Measurements from ENCODE around the gene MYO1D. TPM values are rescaled to one million over a fixed set of nuclear protein-coding genes. Genes with fewer than 3 reads are reported as not detected.

Gene MYO1D
- total and polyA plus RNA-seq, 2 donors (not counting 1 experiment from before 2014, with no cell fraction given): 5.4 to 26.7 TPM

DNA sequence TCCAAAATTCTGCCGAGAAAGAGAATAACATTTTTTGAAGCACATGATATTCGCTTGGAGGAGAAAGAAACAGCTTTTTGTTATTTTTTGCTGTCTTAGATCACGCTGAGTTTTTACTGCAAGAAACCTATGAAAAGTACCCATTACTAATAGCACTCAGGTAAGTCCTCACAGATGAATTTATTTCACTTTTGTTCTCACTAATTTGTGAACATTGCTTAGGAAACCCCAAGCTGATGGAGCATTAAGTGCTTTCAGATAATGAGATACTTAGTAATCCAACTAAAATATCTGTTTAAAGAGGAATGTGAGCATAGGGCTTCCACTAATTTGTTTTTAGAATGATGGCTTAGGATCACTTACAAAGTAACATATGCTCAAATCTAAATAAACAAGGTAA is 45.7 kb downstream of the MYO1D start:
- no peak overlapping the region for H3K27ac ChIP-seq (ENCODE audit: low read length in 2 of 2)
- no peaks in the 10 kb centered on the region for H3K9me3 ChIP-seq (ENCODE audit: control extremely low read depth in 1 of 3, control insufficient read depth in 2 of 3, insufficient read depth in 1 of 3, low read length in 2 of 3)
- ChIA-PET POLR2A (no interaction called here), CTCF (interaction anchor here (1.1 to 5.7 kb wide), 2 partner anchors 12 to 45 kb away, joined by 3 to 33 read pairs; partner anchors contain the start of gene MYO1D)
- no peak for DNase-seq
- Mint-ChIP-seq H3K9me3 (ENCODE audit: insufficient read depth) (no peaks in the 10 kb centered on the region), H3K4me3 (no peak overlapping the region), H3K4me1 (peaks cover 57% of the 10 kb centered on the region), H3K27ac (no peak overlapping the region), H3K27me3 (no peaks in the 10 kb centered on the region)
- no peaks in the 10 kb centered on the region for H4K20me1 ChIP-seq (ENCODE audit: control insufficient read depth, insufficient read depth, low read length, poor library complexity, severe bottlenecking)
- no peak for ATAC-seq (ENCODE audit: low read depth)
- intact Hi-C loops (cut with micrococcal nuclease): no loop called here
- H3K4me3 ChIP-seq (ENCODE audit: control extremely low read depth in 1 of 5, extremely low read depth in 1 of 5, insufficient read depth in 1 of 5, low read depth in 2 of 5, low read length in 4 of 5): no peak overlapping the region
- peaks cover 15 to 27% of the 10 kb centered on the region in 2 donors for H3K4me1 ChIP-seq (ENCODE audit: control insufficient read depth in 2 of 2, insufficient read depth in 2 of 2, low read length in 2 of 2)
- no peak overlapping the region for H3K9ac ChIP-seq (ENCODE audit: low read length)
- no peak for TF ChIP-seq EZH2 (IDR thresholded peaks at IDR 0.05; ENCODE audit: borderline replicate concordance, insufficient read depth, low read depth, low read length, poor library complexity, severe bottlenecking)
- TF ChIP-seq, protein P1, sequence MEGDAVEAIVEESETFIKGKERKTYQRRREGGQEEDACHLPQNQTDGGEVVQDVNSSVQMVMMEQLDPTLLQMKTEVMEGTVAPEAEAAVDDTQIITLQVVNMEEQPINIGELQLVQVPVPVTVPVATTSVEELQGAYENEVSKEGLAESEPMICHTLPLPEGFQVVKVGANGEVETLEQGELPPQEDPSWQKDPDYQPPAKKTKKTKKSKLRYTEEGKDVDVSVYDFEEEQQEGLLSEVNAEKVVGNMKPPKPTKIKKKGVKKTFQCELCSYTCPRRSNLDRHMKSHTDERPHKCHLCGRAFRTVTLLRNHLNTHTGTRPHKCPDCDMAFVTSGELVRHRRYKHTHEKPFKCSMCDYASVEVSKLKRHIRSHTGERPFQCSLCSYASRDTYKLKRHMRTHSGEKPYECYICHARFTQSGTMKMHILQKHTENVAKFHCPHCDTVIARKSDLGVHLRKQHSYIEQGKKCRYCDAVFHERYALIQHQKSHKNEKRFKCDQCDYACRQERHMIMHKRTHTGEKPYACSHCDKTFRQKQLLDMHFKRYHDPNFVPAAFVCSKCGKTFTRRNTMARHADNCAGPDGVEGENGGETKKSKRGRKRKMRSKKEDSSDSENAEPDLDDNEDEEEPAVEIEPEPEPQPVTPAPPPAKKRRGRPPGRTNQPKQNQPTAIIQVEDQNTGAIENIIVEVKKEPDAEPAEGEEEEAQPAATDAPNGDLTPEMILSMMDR (IDR thresholded peaks at IDR 0.05): no peak
- peaks cover 3% of the 10 kb centered on the region for H3K79me2 ChIP-seq (ENCODE audit: control insufficient read depth, insufficient read depth, low read length)
- H3K4me2 ChIP-seq (replicated peaks; ENCODE audit: low read depth, low read length, poor library complexity, severe bottlenecking): no peak overlapping the region
- no CpG with 5 or more reads among the region's 3 CpGs for WGBS (ENCODE audit: insufficient coverage)
- H3K27me3 ChIP-seq (replicated peaks in 1 of 4; ENCODE audit: control extremely low read depth in 1 of 4, control insufficient read depth in 3 of 4, insufficient read depth in 4 of 4, low read length in 3 of 4): no peaks in the 10 kb centered on the region
- no peak overlapping the region for H2AFZ ChIP-seq (ENCODE audit: insufficient read depth, low read depth, low read length, poor library complexity, severe bottlenecking)
- no peaks in the 10 kb centered on the region for H3K36me3 ChIP-seq (replicated peaks in 1 of 2; ENCODE audit: control extremely low read depth in 1 of 2, control insufficient read depth in 1 of 2, extremely low read depth in 1 of 2, insufficient read depth in 2 of 2, low read length in 1 of 2)

DNA sequence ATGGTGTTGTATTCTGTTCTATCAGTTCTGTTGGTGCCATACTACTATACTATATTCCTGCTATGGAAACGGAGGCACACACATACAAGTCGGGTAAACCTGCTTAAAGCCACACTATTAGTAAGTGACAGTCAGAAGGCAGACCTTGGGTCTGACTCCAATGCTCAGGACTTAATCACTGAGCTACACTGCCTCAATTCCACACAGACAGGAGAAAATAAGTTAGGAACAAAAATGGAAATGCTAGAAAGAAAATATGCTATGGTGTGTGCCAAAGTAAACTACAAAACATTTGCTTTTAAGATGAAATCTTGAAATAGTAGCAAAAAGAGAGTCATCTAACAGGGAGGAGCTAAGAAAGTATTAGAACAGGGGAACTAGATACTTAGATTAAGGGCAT is 48.1 kb downstream of the MYO1D start:
- ChIA-PET CTCF (interaction anchor here (0.6 to 5.7 kb wide), 6 partner anchors 26 to 406 kb away, joined by 3 to 33 read pairs (median 4); partner anchors contain the start of gene MYO1D), POLR2A (interaction anchor here (1.8 kb wide), 1 partner anchor 49 kb away, joined by 4 read pairs; the partner anchor contains the start of gene MYO1D)
- Histone ChIP-seq H3K79me2 (ENCODE audit: control insufficient read depth, insufficient read depth, low read length) (peaks cover 3% of the 10 kb centered on the region), H3K9ac (ENCODE audit: low read length) (peak overlapping the region; percentile 20), H2AFZ (ENCODE audit: insufficient read depth, low read depth, low read length, poor library complexity, severe bottlenecking) (no peak overlapping the region), H3K4me2 (replicated peaks; ENCODE audit: low read depth, low read length, poor library complexity, severe bottlenecking) (peak overlapping the region; percentile 39), H3K9me3 (ENCODE audit: control extremely low read depth in 1 of 3, control insufficient read depth in 2 of 3, insufficient read depth in 1 of 3, low read length in 2 of 3) (no peaks in the 10 kb centered on the region), H3K4me3 (ENCODE audit: control extremely low read depth in 1 of 5, extremely low read depth in 1 of 5, insufficient read depth in 1 of 5, low read depth in 2 of 5, low read length in 4 of 5) (no peak overlapping the region), H3K27me3 (replicated peaks in 1 of 4; ENCODE audit: control extremely low read depth in 1 of 4, control insufficient read depth in 3 of 4, insufficient read depth in 4 of 4, low read length in 3 of 4) (no peaks in the 10 kb centered on the region), H3K4me1 (ENCODE audit: control insufficient read depth in 2 of 2, insufficient read depth in 2 of 2, low read length in 2 of 2) (peaks cover 15 to 27% of the 10 kb centered on the region in 2 donors), H3K27ac (ENCODE audit: low read length in 2 of 2) (peak overlapping the region in 1 of 2 donors; percentile 54), H4K20me1 (ENCODE audit: control insufficient read depth, insufficient read depth, low read length, poor library complexity, severe bottlenecking) (no peaks in the 10 kb centered on the region), H3K36me3 (replicated peaks in 1 of 2; ENCODE audit: control extremely low read depth in 1 of 2, control insufficient read depth in 1 of 2, extremely low read depth in 1 of 2, insufficient read depth in 2 of 2, low read length in 1 of 2) (no peaks in the 10 kb centered on the region)
- TF ChIP-seq, protein P1 (IDR thresholded peaks at IDR 0.05): no peak
- TF ChIP-seq EZH2 (IDR thresholded peaks at IDR 0.05; ENCODE audit: borderline replicate concordance, insufficient read depth, low read depth, low read length, poor library complexity, severe bottlenecking): no peak
- H3K27me3 Mint-ChIP-seq: no peaks in the 10 kb centered on the region
- intact Hi-C loops (cut with micrococcal nuclease): loop anchor here (1.0 kb wide), 1 partner anchor 48 kb away; the partner anchor contains the start of gene MYO1D
- no peak for DNase-seq
- no peaks in the 10 kb centered on the region for H3K9me3 Mint-ChIP-seq (ENCODE audit: insufficient read depth)
- WGBS (ENCODE audit: insufficient coverage): no CpG with 5 or more reads among the region's 2 CpGs
- H3K27ac Mint-ChIP-seq: peak overlapping the region; percentile 72
- H3K4me3 Mint-ChIP-seq: peak overlapping the region; percentile 65
- no peak for ATAC-seq (ENCODE audit: low read depth)
- H3K4me1 Mint-ChIP-seq: peaks cover 44% of the 10 kb centered on the region
